ENCODE data around the gene KCND2. TPM values are rescaled to one million over a fixed set of nuclear protein-coding genes. Genes with fewer than 3 reads are reported as not detected.

The KCND2 gene
- total RNA-seq, 1 donor from 2014 or later = 0.30 TPM

- Mint-ChIP-seq H3K9me3 (ENCODE audit: low read depth) (peaks cover 10% of the 10 kb centered on the region), H3K27ac (ENCODE audit: unreplicated experiment) (no peak overlapping the region), H3K27me3 (ENCODE audit: low read depth) (no peaks in the 10 kb centered on the region), H3K4me1 (ENCODE audit: low read depth) (peaks cover 33% of the 10 kb centered on the region), H3K36me3 (ENCODE audit: low read depth) (peaks cover 13% of the 10 kb centered on the region), H3K4me3 (ENCODE audit: unreplicated experiment) (no peak overlapping the region)
- no peak for DNase-seq (ENCODE audit: low spot score)
- TF ChIP-seq CTCF (IDR thresholded peaks at IDR 0.05) = no peak
Observed at GRCh38 chr7:120793213-120793936, 520.4 kb downstream of the KCND2 start.

DNA sequence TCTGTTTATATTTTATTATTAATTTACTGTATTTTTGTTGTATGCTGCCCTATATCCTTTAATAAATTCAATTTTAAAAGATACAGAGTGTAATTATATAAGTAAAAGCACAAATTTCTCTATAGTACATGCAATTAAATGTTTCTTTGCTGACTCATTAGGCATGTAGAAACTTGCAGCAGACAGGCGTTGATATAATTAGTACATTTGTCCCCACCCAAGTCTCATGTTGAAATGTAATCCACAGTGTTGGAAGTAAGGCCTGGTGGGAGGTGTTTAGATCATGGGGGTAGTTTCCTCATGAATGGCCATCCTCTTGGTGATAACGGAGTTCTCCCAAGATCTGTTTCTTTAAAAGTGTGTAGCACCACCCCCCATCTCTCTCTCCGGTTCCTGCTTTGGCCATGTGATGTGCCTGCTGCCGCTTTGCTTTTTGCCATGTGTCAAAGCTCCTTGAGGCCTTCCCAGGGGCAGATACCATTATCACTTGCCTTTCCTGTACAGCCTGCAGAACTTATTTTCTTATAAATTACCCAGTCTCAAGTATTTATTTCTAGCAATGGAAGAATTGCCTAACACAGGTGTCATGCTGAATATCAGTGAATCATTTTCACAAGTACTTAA lies 521.2 kb downstream of the KCND2 start:
- H3K27ac Mint-ChIP-seq (ENCODE audit: unreplicated experiment) = peak overlapping the region; percentile 55
- peaks cover 33% of the 10 kb centered on the region for H3K4me1 Mint-ChIP-seq (ENCODE audit: low read depth)
- H3K27me3 Mint-ChIP-seq (ENCODE audit: low read depth) = no peaks in the 10 kb centered on the region
- H3K4me3 Mint-ChIP-seq (ENCODE audit: unreplicated experiment) = no peak overlapping the region
- no peak for DNase-seq (ENCODE audit: low spot score)
- TF ChIP-seq CTCF (IDR thresholded peaks at IDR 0.05) = no peak
- H3K9me3 Mint-ChIP-seq (ENCODE audit: low read depth) = peaks cover 10% of the 10 kb centered on the region
- peaks cover 9% of the 10 kb centered on the region for H3K36me3 Mint-ChIP-seq (ENCODE audit: low read depth)

- TF ChIP-seq CTCF (IDR thresholded peaks at IDR 0.05) = no peak
- peaks cover 12% of the 10 kb centered on the region for H3K36me3 Mint-ChIP-seq (ENCODE audit: low read depth)
- no peak overlapping the region for H3K4me3 Mint-ChIP-seq (ENCODE audit: unreplicated experiment)
- no peak overlapping the region for H3K27ac Mint-ChIP-seq (ENCODE audit: unreplicated experiment)
- H3K27me3 Mint-ChIP-seq (ENCODE audit: low read depth) = no peaks in the 10 kb centered on the region
- peaks cover 26% of the 10 kb centered on the region for H3K4me1 Mint-ChIP-seq (ENCODE audit: low read depth)
- DNase-seq (ENCODE audit: low spot score) = no peak
- peaks cover 10% of the 10 kb centered on the region for H3K9me3 Mint-ChIP-seq (ENCODE audit: low read depth)
Observed at GRCh38 chr7:120797026-120797645, 524.2 kb downstream of the KCND2 start.

DNA sequence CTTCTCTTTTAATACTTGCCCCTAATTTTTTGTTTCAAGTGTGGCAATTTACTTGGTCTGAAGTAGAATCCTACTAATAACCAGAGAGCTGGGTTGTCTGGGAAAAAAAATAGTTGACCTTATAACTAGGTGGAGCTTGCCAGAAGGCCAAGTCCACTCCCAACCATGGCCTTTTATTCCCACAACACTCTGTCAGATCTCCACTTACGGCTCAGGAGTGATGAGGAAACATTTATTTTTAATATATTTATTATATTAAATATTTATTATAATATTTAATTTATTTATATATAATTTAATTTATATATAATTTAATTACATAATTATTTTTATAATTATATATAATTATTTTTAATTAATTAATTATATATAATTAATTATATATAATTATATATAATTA lies 526.2 kb downstream of the KCND2 start:
- no peak overlapping the region for H3K27ac Mint-ChIP-seq (ENCODE audit: unreplicated experiment)
- DNase-seq (ENCODE audit: low spot score) = no peak
- peaks cover 10% of the 10 kb centered on the region for H3K9me3 Mint-ChIP-seq (ENCODE audit: low read depth)
- H3K4me3 Mint-ChIP-seq (ENCODE audit: unreplicated experiment) = no peak overlapping the region
- no peaks in the 10 kb centered on the region for H3K27me3 Mint-ChIP-seq (ENCODE audit: low read depth)
- H3K4me1 Mint-ChIP-seq (ENCODE audit: low read depth) = peaks cover 7% of the 10 kb centered on the region
- no peak for TF ChIP-seq CTCF (IDR thresholded peaks at IDR 0.05)
- H3K36me3 Mint-ChIP-seq (ENCODE audit: low read depth) = peaks cover 12% of the 10 kb centered on the region

Data from chondrocyte (in vitro differentiated cells).